Measurements from ENCODE around the gene ZNF593OS.

- peak; percentile 93 to 98 (median 98) for TF ChIP-seq CTCF (IDR thresholded peaks at IDR 0.05)
- TF ChIP-seq EP300 (IDR thresholded peaks at IDR 0.05), result peak; percentile 67 to 78
- peak; percentile 49 to 57 for TF ChIP-seq POLR2A (IDR thresholded peaks at IDR 0.05)
Measured at GRCh38 chr1:26169669-26170471, 1.8 kb downstream of the ZNF593OS start, which contains the start of gene ZNF593.

Measured in tibial nerve (tissue), 4 donors.